Right cardiac atrium (tissue), 5 donors: ENCODE data around the gene DIS3L2. TPM values are rescaled to one million over a fixed set of nuclear protein-coding genes. Genes with fewer than 3 reads are reported as not detected.

Source experiments
- ATAC-seq, 2 donors: fragments of 200-7000 bp; cut with Tn5 transposase; one replicate each; pipeline versions ENCODE4 v1.8.0 to v1.9.1; 2020; ENCODE audit warnings: moderate library complexity in 2 of 2, mild to moderate bottlenecking in 1 of 2
- DNase-seq, 3 donors: peaks; one replicate each; pipeline ENCODE4 v3.0.0-alpha.2; 2020
- H3K27ac ChIP-seq: one replicate; pipeline ENCODE4 v1.5.1; 2013; ENCODE audit warnings: mild to moderate bottlenecking, low read length, control low read depth, moderate library complexity
- H3K27me3 ChIP-seq: one replicate; pipeline ENCODE4 v1.6.1; 2013; ENCODE audit not compliant: control insufficient read depth, insufficient read depth
- H3K4me1 ChIP-seq: one replicate; pipeline ENCODE4 v1.6.1; 2013; ENCODE audit warnings: low read length; ENCODE audit not compliant: control insufficient read depth, insufficient read depth
- H3K4me3 ChIP-seq: one replicate; pipeline ENCODE4 v1.5.1; 2013; ENCODE audit warnings: low read length, control low read depth
- H3K9me3 ChIP-seq: one replicate; pipeline ENCODE4 v1.6.1; 2013; ENCODE audit warnings: low read length; ENCODE audit not compliant: control insufficient read depth
- WGBS: extraction: QIAGEN DNeasy Blood & Tissue Kit; methylation state at CpG from one replicate; pipeline ENCODE4 v1.1.7; 2013; 5-methylcytosine and 5-hydroxymethylcytosine counted together
- intact Hi-C, 4 donors: fragments of 100-400 bp; cut with DNase I; formaldehyde crosslinking; loops; one replicate each; pipeline versions ENCODE4 v1.11.0 to v1.14.0; 2022 to 2023
- polyA plus RNA-seq: library from polyadenylated mRNA; stranded (reverse); fragments of 200-250 nt; gene quantifications from one replicate; pipeline ENCODE4 v1.2.3, GENCODE V29; 2013
- total RNA-seq, 4 donors: library from RNA; stranded (reverse); fragmentation: NEBNext Ultra II Directional; extraction: Animal tissue kit (Norgen Biotek cat#: 25700); gene quantifications; one replicate each; pipeline ENCODE4 v1.2.1, GENCODE V29; 2021
- donor health status: healthy with polysubstance abuse.
- donor health status: DM: no; HTN: yes; CAD: no.
- donor health status: DM: no; HTN: no; CAD: no.
- donor health status: DM: no; HTN: yes; CAD: no; lungs with severe emphysema.
- donor health status: DM: yes; HTN: yes; CAD: no.

The DIS3L2 gene
- total and polyA plus RNA-seq, 5 donors, result 11.0 to 25.4 (median 20.5) TPM

GRCh38 chr2:232345251-232345650 is 383.7 kb downstream of the DIS3L2 start:
- H3K27ac ChIP-seq, result no peak overlapping the region
- no peaks in the 10 kb centered on the region for H3K4me1 ChIP-seq
- intact Hi-C loops, result no loop called here
- no peak for ATAC-seq
- H3K9me3 ChIP-seq, result no peaks in the 10 kb centered on the region
- H3K27me3 ChIP-seq, result no peaks in the 10 kb centered on the region
- whole genome bisulfite sequencing, result 92% methylated on average over 8 of the region's 8 CpGs
- DNase-seq, result peak in 2 of 3 donors; percentile 19 to 48
- H3K4me3 ChIP-seq, result no peak overlapping the region

- no peak for DNase-seq
- no peak for ATAC-seq
- no peaks in the 10 kb centered on the region for H3K4me1 ChIP-seq
- H3K4me3 ChIP-seq, result no peak overlapping the region
- no peak overlapping the region for H3K27ac ChIP-seq
- intact Hi-C loops, result no loop called here
- H3K27me3 ChIP-seq, result no peaks in the 10 kb centered on the region
- no peaks in the 10 kb centered on the region for H3K9me3 ChIP-seq
- 93% methylated on average over 6 of the region's 6 CpGs for WGBS
These were observed 385.9 kb downstream of the DIS3L2 start for GRCh38 chr2:232347369-232347768.

- 52% methylated on average over 6 of the region's 6 CpGs for WGBS
These were observed 387.4 kb downstream of the DIS3L2 start for GRCh38 chr2:232348936-232349335.

GRCh38 chr2:232349546-232349945 is 388.0 kb downstream of the DIS3L2 start:
- no peak for DNase-seq
- H3K9me3 ChIP-seq, result no peaks in the 10 kb centered on the region
- no peak overlapping the region for H3K4me3 ChIP-seq
- ATAC-seq, result no peak
- WGBS, result 76% methylated on average over 7 of the region's 7 CpGs
- intact Hi-C loops, result no loop called here
- no peak overlapping the region for H3K27ac ChIP-seq
- no peaks in the 10 kb centered on the region for H3K4me1 ChIP-seq
- H3K27me3 ChIP-seq, result no peaks in the 10 kb centered on the region

More at GRCh38 chr2:232348936-232349335, 387.4 kb downstream of the DIS3L2 start:
- DNase-seq, result peak in 1 of 3 donors; percentile 13
- peak; percentile 29 to 41 for ATAC-seq
- Histone ChIP-seq H3K4me1 (no peaks in the 10 kb centered on the region), H3K9me3 (no peaks in the 10 kb centered on the region), H3K27me3 (no peaks in the 10 kb centered on the region), H3K27ac (no peak overlapping the region), H3K4me3 (no peak overlapping the region)
- intact Hi-C loops, result no loop called here

- H3K27me3 ChIP-seq, result no peaks in the 10 kb centered on the region
- H3K4me1 ChIP-seq, result no peaks in the 10 kb centered on the region
- 75% methylated on average over 14 of the region's 14 CpGs for WGBS
- intact Hi-C loops, result no loop called here
- no peaks in the 10 kb centered on the region for H3K9me3 ChIP-seq
- ATAC-seq (no peak), DNase-seq (no peak)
- no peak overlapping the region for H3K27ac ChIP-seq
- H3K4me3 ChIP-seq, result no peak overlapping the region
These were observed 388.6 kb downstream of the DIS3L2 start for GRCh38 chr2:232349946-232350635.

GRCh38 chr2:232350804-232351685 is 389.5 kb downstream of the DIS3L2 start:
- no peak overlapping the region for H3K27ac ChIP-seq
- intact Hi-C loops, result no loop called here
- WGBS, result 11% methylated on average over 76 of the region's 76 CpGs
- no peaks in the 10 kb centered on the region for H3K9me3 ChIP-seq
- no peaks in the 10 kb centered on the region for H3K27me3 ChIP-seq
- no peak for DNase-seq
- H3K4me1 ChIP-seq, result no peaks in the 10 kb centered on the region
- ATAC-seq, result no peak
- no peak overlapping the region for H3K4me3 ChIP-seq

GRCh38 chr2:232351686-232352510 is 390.4 kb downstream of the DIS3L2 start:
- no peaks in the 10 kb centered on the region for H3K4me1 ChIP-seq
- no peak for DNase-seq
- peak in 1 of 2 donors; percentile 11 for ATAC-seq
- H3K9me3 ChIP-seq, result no peaks in the 10 kb centered on the region
- intact Hi-C loops, result no loop called here
- 20% methylated on average over 73 of the region's 73 CpGs for WGBS
- no peaks in the 10 kb centered on the region for H3K27me3 ChIP-seq
- H3K27ac ChIP-seq, result no peak overlapping the region
- no peak overlapping the region for H3K4me3 ChIP-seq

- intact Hi-C loops, result no loop called here
- Histone ChIP-seq H3K9me3 (no peaks in the 10 kb centered on the region), H3K4me1 (no peaks in the 10 kb centered on the region), H3K4me3 (no peak overlapping the region), H3K27me3 (no peaks in the 10 kb centered on the region), H3K27ac (no peak overlapping the region)
- ATAC-seq (no peak), DNase-seq (no peak)
- 46% methylated on average over 39 of the region's 39 CpGs for WGBS
These were observed 391.1 kb downstream of the DIS3L2 start for GRCh38 chr2:232352511-232353091.

GRCh38 chr2:232353096-232353495 is 391.6 kb downstream of the DIS3L2 start:
- intact Hi-C loops, result no loop called here
- no peak overlapping the region for H3K4me3 ChIP-seq
- H3K27me3 ChIP-seq, result no peaks in the 10 kb centered on the region
- WGBS, result 82% methylated on average over 8 of the region's 8 CpGs
- H3K27ac ChIP-seq, result no peak overlapping the region
- H3K9me3 ChIP-seq, result no peaks in the 10 kb centered on the region
- DNase-seq, result no peak
- no peak for ATAC-seq
- H3K4me1 ChIP-seq, result no peaks in the 10 kb centered on the region

GRCh38 chr2:232353660-232354059 is 392.1 kb downstream of the DIS3L2 start:
- Histone ChIP-seq H3K27me3 (no peaks in the 10 kb centered on the region), H3K4me1 (no peaks in the 10 kb centered on the region)
- no peak for DNase-seq

More at GRCh38 chr2:232353660-232354059, 392.1 kb downstream of the DIS3L2 start:
- no peak for ATAC-seq
- 90% methylated on average over 7 of the region's 7 CpGs for WGBS
- Histone ChIP-seq H3K27ac (no peak overlapping the region), H3K9me3 (no peaks in the 10 kb centered on the region), H3K4me3 (no peak overlapping the region)
- intact Hi-C loops, result no loop called here
